CD4-positive, alpha-beta T cell treated with Interleukin-17A for 4 hours (primary cell): ENCODE results near the gene TTYH2.

Experiments used
- DNase-seq: peaks from one replicate; pipeline ENCODE4 v3.0.0-alpha.2; 2020; ENCODE audit warnings: mixed read lengths

TTYH2 gene

GRCh38 chr17:74296548-74296936, 83.2 kb downstream of the TTYH2 start:
- peak; percentile 62 for DNase-seq

GRCh38 chr17:74297941-74298340, 84.6 kb downstream of the TTYH2 start:
- DNase-seq = no peak

GRCh38 chr17:74298778-74299177, 85.4 kb downstream of the TTYH2 start:
- DNase-seq = no peak

- no peak for DNase-seq
Observed at GRCh38 chr17:74299226-74300009, 86.0 kb downstream of the TTYH2 start.

GRCh38 chr17:74303305-74303704, 89.9 kb downstream of the TTYH2 start:
- no peak for DNase-seq

GRCh38 chr17:74304184-74304583, 90.8 kb downstream of the TTYH2 start:
- no peak for DNase-seq

- no peak for DNase-seq
Observed at GRCh38 chr17:74305865-74306654, 92.7 kb downstream of the TTYH2 start.

GRCh38 chr17:74307984-74308773, 94.8 kb downstream of the TTYH2 start:
- DNase-seq = no peak

- DNase-seq = no peak
Observed at GRCh38 chr17:74309902-74310301, 96.5 kb downstream of the TTYH2 start.
